IMR-90 (cell line): Measurements from ENCODE around the gene KIFC3. TPM values are rescaled to one million over a fixed set of nuclear protein-coding genes. Genes with fewer than 3 reads are reported as not detected.

ENCODE experiments used
- ATAC-seq: fragments of 200-7000 bp; cut with Tn5 transposase; 2 replicates; pipeline ENCODE4 v1.9.1; 2020; ENCODE audit warnings: low read depth, mild to moderate bottlenecking, moderate library complexity
- Bru-seq: library from RNA; stranded (reverse); fragments of 400-500 nt; gene quantifications from one replicate; lab custom pipeline; 2021; lab: Mats Ljungman, UMichigan
- BruChase-seq, 2 experiments: library from RNA; stranded (reverse); fragments of 400-500 nt; gene quantifications; one replicate each; lab custom pipeline; 2021; lab: Mats Ljungman, UMichigan
- BruUV-seq: library from RNA; stranded (reverse); fragments of 400-500 nt; replicated peaks from 2 replicates; lab custom pipeline; 2021; lab: Mats Ljungman, UMichigan
- CTCF ChIA-PET: fragments of 300-600 bp; formaldehyde crosslinking; extraction: SDS; loops from one replicate; lab custom pipeline; 2021; ENCODE audit warnings: antibody characterized with exemption; lab: Yijun Ruan, JAX
- POLR2A ChIA-PET: fragments of 300-600 bp; sonication (Branson Sonifier 250); formaldehyde crosslinking; loops from one replicate; lab custom pipeline; 2022; ENCODE audit warnings: antibody characterized with exemption; ENCODE audit not compliant: unreplicated experiment; lab: Charles Lee
- DNase-seq: peaks from one replicate; pipeline ENCODE4 v3.0.0; 2013
- H2AFZ ChIP-seq: replicated peaks from 2 replicates; pipeline ENCODE3; 2013; ENCODE audit warnings: low read length, mild to moderate bottlenecking; ENCODE audit not compliant: poor library complexity
- H2AK5ac ChIP-seq: 2 replicates; pipeline ENCODE4 v1.6.1; 2013; ENCODE audit warnings: low read depth, low read length, inconsistent platforms
- H2AK9ac ChIP-seq: replicated peaks from 2 replicates; pipeline ENCODE3; 2013; ENCODE audit warnings: mild to moderate bottlenecking, low read depth, low read length, moderate library complexity; ENCODE audit not compliant: poor library complexity
- H2BK120ac ChIP-seq: 2 replicates; pipeline ENCODE4 v1.6.1; 2013; ENCODE audit warnings: low read depth, low read length, inconsistent platforms
- H2BK15ac ChIP-seq: 3 replicates; pipeline ENCODE4 v1.6.1; 2013; ENCODE audit warnings: low read depth, low read length, inconsistent platforms
- H2BK20ac ChIP-seq: 2 replicates; pipeline ENCODE4 v1.6.1; 2013; ENCODE audit warnings: low read depth, mild to moderate bottlenecking, inconsistent platforms, low read length, moderate library complexity
- H2BK5ac ChIP-seq: 2 replicates; pipeline ENCODE4 v1.6.1; 2013; ENCODE audit warnings: mild to moderate bottlenecking, low read depth, low read length, inconsistent platforms; ENCODE audit not compliant: poor library complexity, severe bottlenecking
- H3K14ac ChIP-seq: replicated peaks from 2 replicates; pipeline ENCODE4 v1.6.1; 2013; ENCODE audit warnings: low read depth, low read length, inconsistent platforms
- H3K18ac ChIP-seq: 2 replicates; pipeline ENCODE4 v1.6.1; 2013; ENCODE audit warnings: low read depth, low read length, control low read depth
- H3K23ac ChIP-seq: 2 replicates; pipeline ENCODE4 v1.6.1; 2013; ENCODE audit warnings: low read depth, low read length, inconsistent platforms
- H3K27ac ChIP-seq: 2 replicates; pipeline ENCODE4 v1.5.1; 2013; ENCODE audit warnings: mild to moderate bottlenecking, control low read depth, low read length; ENCODE audit not compliant: insufficient read depth
- H3K27me3 ChIP-seq: 2 replicates; pipeline ENCODE4 v1.6.1; 2013; ENCODE audit warnings: low read length; ENCODE audit not compliant: control insufficient read depth, insufficient read depth
- H3K36me3 ChIP-seq: 2 replicates; pipeline ENCODE4 v1.6.1; 2013; ENCODE audit warnings: low read length, mixed read lengths; ENCODE audit not compliant: control insufficient read depth, insufficient read depth
- H3K4ac ChIP-seq: 2 replicates; pipeline ENCODE4 v1.6.1; 2013; ENCODE audit warnings: low read depth, low read length, inconsistent platforms
- H3K4me1 ChIP-seq: 2 replicates; pipeline ENCODE4 v1.6.1; 2013; ENCODE audit warnings: low read length, mixed read lengths; ENCODE audit not compliant: control insufficient read depth, insufficient read depth
- H3K4me2 ChIP-seq: 2 replicates; pipeline ENCODE4 v1.6.1; 2013; ENCODE audit warnings: low read depth, mild to moderate bottlenecking, control low read depth, low read length, moderate library complexity
- H3K4me3 ChIP-seq: 2 replicates; pipeline ENCODE4 v1.5.1; 2013; ENCODE audit warnings: low read depth, mild to moderate bottlenecking, control low read depth, low read length, moderate library complexity; ENCODE audit not compliant: insufficient read depth
- H3K56ac ChIP-seq: 2 replicates; pipeline ENCODE4 v1.6.1; 2013; ENCODE audit warnings: low read length, inconsistent platforms; ENCODE audit not compliant: insufficient read depth; ENCODE audit errors: extremely low read depth
- H3K79me1 ChIP-seq, 2 experiments: 2 replicates each; pipeline ENCODE4 v1.6.1; 2013; ENCODE audit warnings: low read length in 2 of 2, inconsistent platforms in 1 of 2, low read depth in 1 of 2
- H3K9ac ChIP-seq: 2 replicates; pipeline ENCODE4 v1.6.1; 2013; ENCODE audit warnings: low read depth, low read length, control low read depth
- H3K9me1 ChIP-seq: 2 replicates; pipeline ENCODE4 v1.6.1; 2013; ENCODE audit warnings: low read length, inconsistent platforms; ENCODE audit not compliant: insufficient read depth
- H3K9me3 ChIP-seq: 2 replicates; pipeline ENCODE4 v1.6.1; 2013; ENCODE audit warnings: low read length; ENCODE audit not compliant: control insufficient read depth, insufficient read depth
- H4K20me1 ChIP-seq: 2 replicates; pipeline ENCODE4 v1.6.1; 2013; ENCODE audit warnings: low read length, inconsistent platforms; ENCODE audit not compliant: insufficient read depth
- H4K5ac ChIP-seq: 2 replicates; pipeline ENCODE4 v1.6.1; 2013; ENCODE audit warnings: mild to moderate bottlenecking, low read depth, low read length, control low read depth
- H4K8ac ChIP-seq, 2 experiments: 2 replicates each; pipeline ENCODE4 v1.6.1; 2013; ENCODE audit warnings: low read depth in 2 of 2, low read length in 2 of 2, control low read depth in 1 of 2, inconsistent platforms in 1 of 2
- H4K91ac ChIP-seq: 2 replicates; pipeline ENCODE4 v1.6.1; 2013; ENCODE audit warnings: low read depth, low read length, inconsistent platforms; ENCODE audit not compliant: insufficient read depth
- BHLHE40 ChIP-seq: fragments of 150-350 bp; IDR thresholded peaks from 2 replicates; pipeline ENCODE4 v1.6.1; 2016; ENCODE audit warnings: mild to moderate bottlenecking, low read depth, low read length
- ELK1 ChIP-seq: fragments of 150-350 bp; IDR thresholded peaks from 2 replicates; pipeline ENCODE4 v1.6.1; 2016; ENCODE audit warnings: low read depth, mild to moderate bottlenecking, low read length, moderate library complexity, borderline replicate concordance
- MAFK ChIP-seq: IDR thresholded peaks from 2 replicates; pipeline ENCODE4 v1.6.1; 2012; ENCODE audit warnings: low read depth, low read length, improper control_type of control experiment
- MXI1 ChIP-seq: IDR thresholded peaks from 2 replicates; pipeline ENCODE4 v1.6.1; 2012; ENCODE audit warnings: low read depth, mild to moderate bottlenecking, low read length, moderate library complexity, borderline replicate concordance
- POLR2A ChIP-seq: IDR thresholded peaks from 2 replicates; pipeline ENCODE4 v1.6.1; 2012; ENCODE audit warnings: mild to moderate bottlenecking, low read depth, low read length
- RAD21 ChIP-seq: IDR thresholded peaks from 2 replicates; pipeline ENCODE4 v1.6.1; 2012; ENCODE audit warnings: low read length, improper control_type of control experiment
- RCOR1 ChIP-seq: IDR thresholded peaks from 2 replicates; pipeline ENCODE4 v1.6.1; 2012; ENCODE audit warnings: mild to moderate bottlenecking, low read length, improper control_type of control experiment; ENCODE audit not compliant: insufficient replicate concordance
- WGBS, 2 experiments: methylation state at CpG; one replicate each; pipeline versions ENCODE4 v1.1.5 to v1.1.7; 2013; ENCODE audit warnings: missing lambda C conversion rate in 2 of 2; ENCODE audit not compliant: insufficient read length in 1 of 2; ENCODE audit errors: extremely low coverage in 2 of 2; 5-methylcytosine and 5-hydroxymethylcytosine counted together
- dilution Hi-C: fragments of 300-500 bp; cut with HindIII; formaldehyde crosslinking; loops from one replicate; pipeline ENCODE4 v1.14.3; 2018; ENCODE audit warnings: low sequenced_read_pairs; ENCODE audit not compliant: unreplicated experiment
- in situ Hi-C: fragments of 300-500 bp; cut with MboI; formaldehyde crosslinking; loops from 3 replicates; pipeline ENCODE4 v1.14.3; 2019; ENCODE audit warnings: low sequenced_read_pairs, inconsistent platforms, mixed read lengths
- intact Hi-C: fragments of 100-400 bp; cut with micrococcal nuclease; formaldehyde crosslinking; loops from 2 replicates; pipeline ENCODE4 v1.10.0; 2022
- long read RNA-seq: library from polyadenylated mRNA; unstranded; transcript quantifications from one replicate; pipeline ENCODE4 v2.0.0, GENCODE V29; 2021; ENCODE audit not compliant: unreplicated experiment
- polyA plus RNA-seq, 3 experiments: library from polyadenylated mRNA; depleted of rRNA; stranded (reverse); fragments of >200 nt; gene quantifications; 2 replicates each; pipeline ENCODE4 v1.2.3, GENCODE V29; 2012; ENCODE audit warnings: low replicate concordance in 1 of 3
- total RNA-seq: library from RNA; depleted of rRNA; stranded (reverse); fragments of >200 nt; gene quantifications from 2 replicates; pipeline ENCODE4 v1.2.3, GENCODE V29; 2012; rRNA removed
- TF ChIP-seq, protein P1 (sequence below): conservative IDR thresholded peaks from 2 replicates; pipeline ENCODE4 v1.5.1; 2012; ENCODE audit warnings: mild to moderate bottlenecking, low read depth, low read length, improper control_type of control experiment

The KIFC3 gene, protein sequence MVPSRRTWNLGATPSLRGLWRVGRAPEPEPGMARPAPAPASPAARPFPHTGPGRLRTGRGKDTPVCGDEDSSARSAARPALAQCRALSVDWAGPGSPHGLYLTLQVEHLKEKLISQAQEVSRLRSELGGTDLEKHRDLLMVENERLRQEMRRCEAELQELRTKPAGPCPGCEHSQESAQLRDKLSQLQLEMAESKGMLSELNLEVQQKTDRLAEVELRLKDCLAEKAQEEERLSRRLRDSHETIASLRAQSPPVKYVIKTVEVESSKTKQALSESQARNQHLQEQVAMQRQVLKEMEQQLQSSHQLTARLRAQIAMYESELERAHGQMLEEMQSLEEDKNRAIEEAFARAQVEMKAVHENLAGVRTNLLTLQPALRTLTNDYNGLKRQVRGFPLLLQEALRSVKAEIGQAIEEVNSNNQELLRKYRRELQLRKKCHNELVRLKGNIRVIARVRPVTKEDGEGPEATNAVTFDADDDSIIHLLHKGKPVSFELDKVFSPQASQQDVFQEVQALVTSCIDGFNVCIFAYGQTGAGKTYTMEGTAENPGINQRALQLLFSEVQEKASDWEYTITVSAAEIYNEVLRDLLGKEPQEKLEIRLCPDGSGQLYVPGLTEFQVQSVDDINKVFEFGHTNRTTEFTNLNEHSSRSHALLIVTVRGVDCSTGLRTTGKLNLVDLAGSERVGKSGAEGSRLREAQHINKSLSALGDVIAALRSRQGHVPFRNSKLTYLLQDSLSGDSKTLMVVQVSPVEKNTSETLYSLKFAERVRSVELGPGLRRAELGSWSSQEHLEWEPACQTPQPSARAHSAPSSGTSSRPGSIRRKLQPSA
- total RNA-seq, result 38.3 and 48.6 TPM in 2 replicates
- polyA plus RNA-seq (2012; rRNA removed), result 62.5 and 66.6 TPM in 2 replicates
- polyA plus RNA-seq (2012; cell fraction: cytosol; rRNA removed), result 43.3 and 62.3 TPM in 2 replicates
- polyA plus RNA-seq (2012; cell fraction: nucleus; rRNA removed; ENCODE audit: low replicate concordance), result 123 and 327 TPM in 2 replicates
- Bru-seq, nascent RNA, result percentile 74 among the genes with signal in this experiment
- BruChase-seq, experiment 1, labeled RNA remaining after a 6-hour chase, result percentile 69 among the genes with signal in this experiment
- BruChase-seq, experiment 2, labeled RNA remaining after a 2-hour chase, result percentile 67 among the genes with signal in this experiment
- long read RNA-seq, transcript KIFC3-203 (20 exons, 3,379 nt), result major isoform, 60 of 157 reads
- long read RNA-seq, partial matches to known transcripts, result 39 of 157 reads
- long read RNA-seq, other reads (novel, unspliced or antisense), result 56 of 157 reads

DNA sequence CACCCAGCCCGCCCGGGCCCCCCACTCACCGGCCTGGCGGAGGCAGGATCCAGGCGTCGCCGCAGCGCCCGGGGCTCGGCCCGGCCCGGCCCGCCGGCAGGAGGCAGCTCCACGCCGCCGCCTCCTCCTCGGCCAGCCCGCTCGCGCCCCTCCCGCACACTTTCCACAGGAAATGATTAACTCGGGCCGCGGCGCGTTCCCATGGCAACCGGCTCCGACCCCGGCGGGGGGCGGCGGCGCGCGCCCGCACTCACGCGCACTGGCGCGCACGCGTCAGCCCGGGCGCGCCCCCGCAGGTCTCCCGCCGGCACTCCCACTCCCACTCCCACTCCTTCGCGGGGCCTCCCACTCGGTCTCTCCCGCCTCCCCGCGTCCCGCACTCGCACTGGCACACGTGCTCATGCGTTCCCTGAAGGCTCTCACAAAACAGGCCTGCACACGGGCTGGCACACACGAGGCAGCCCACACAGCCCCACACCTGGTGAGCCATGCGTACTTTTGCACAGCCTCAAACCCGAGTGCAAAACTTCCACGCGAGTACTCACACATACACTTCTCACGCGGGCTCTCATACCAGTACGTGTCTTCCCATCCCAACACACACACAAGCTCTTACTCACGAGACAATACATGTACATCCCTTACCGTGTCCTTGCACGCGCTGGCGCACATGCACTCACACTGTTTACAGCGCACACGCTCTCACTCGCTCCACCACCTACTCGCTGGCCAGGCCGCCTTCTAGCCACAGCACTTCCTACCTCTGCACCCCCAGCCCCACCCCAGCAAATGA is at the start of gene KIFC3:
TSS of gene KIFC3 (minus strand) at position 151 of the 793 bp plus-strand sequence. CDS start 4,248 bp downstream, outside the sequence.
- Histone ChIP-seq H2BK15ac (peak within 1 kb of the TSS; percentile 83; the same call in 2 of the 3 replicates), H2BK20ac (peak within 1 kb of the TSS; percentile 54), H3K9me1 (peaks cover 35% of the 10 kb centered on the region), H3K9ac (peak within 1 kb of the TSS; percentile 96), H3K56ac (peak within 1 kb of the TSS; percentile 96), H2BK120ac (peak within 1 kb of the TSS; percentile 90), H2BK5ac (peak within 1 kb of the TSS; percentile 92), H3K27me3 (no peaks in the 10 kb centered on the region), H4K5ac (peak within 1 kb of the TSS; percentile 68), H3K9me3 (no peaks in the 10 kb centered on the region), H3K36me3 (peaks cover 8% of the 10 kb centered on the region), H2AFZ (peak within 1 kb of the TSS; percentile 93), H4K91ac (peak within 1 kb of the TSS; percentile 96), H3K18ac (peak within 1 kb of the TSS; percentile 79), H4K20me1 (peaks cover 25% of the 10 kb centered on the region), H3K4me3 (peak within 1 kb of the TSS; percentile 84), H3K4me2 (peak within 1 kb of the TSS; percentile 88), H2AK5ac (peak within 1 kb of the TSS; percentile 97), H3K27ac (peak within 1 kb of the TSS; percentile 93), H3K79me1 (peaks cover 7 to 47% of the 10 kb centered on the region in 2 experiments), H4K8ac (peak within 1 kb of the TSS; percentile 85 to 89), H3K23ac (peak within 1 kb of the TSS; percentile 85), H3K4me1 (peaks cover 33% of the 10 kb centered on the region), H3K14ac (peak within 1 kb of the TSS; percentile 94), H2AK9ac (peak within 1 kb of the TSS; percentile 98), H3K4ac (peak within 1 kb of the TSS; percentile 94)
- intact Hi-C loops, result loop anchor here (5.0 kb wide), 1 partner anchor 90 kb away; no protein-coding TSS in a partner anchor
- DNase-seq (peak; percentile 72), ATAC-seq (peak; percentile 75)
- 7% methylated on average over 61 of the region's 78 CpGs; no CpG with 5 or more reads in 1 of the 2 experiments for WGBS, 2 experiments
- ChIA-PET CTCF (interaction anchor here (0.6 kb wide), 1 partner anchor 204 kb away, joined by 3 read pairs; no protein-coding TSS in a partner anchor), POLR2A (no interaction called here)
- dilution Hi-C loops, result no loop called here
- in situ Hi-C loops, result no loop called here
- BruUV-seq, result no TSS peak
- TF ChIP-seq MAFK (no peak), RCOR1 (no peak), POLR2A (peak; percentile 68), RAD21 (peak; percentile 32; the same call in 1 of the 2 replicates), MXI1 (peak; percentile 80; the same call in 1 of the 2 replicates), ELK1 (no peak), BHLHE40 (peak; percentile 64)
- TF ChIP-seq, protein P1, sequence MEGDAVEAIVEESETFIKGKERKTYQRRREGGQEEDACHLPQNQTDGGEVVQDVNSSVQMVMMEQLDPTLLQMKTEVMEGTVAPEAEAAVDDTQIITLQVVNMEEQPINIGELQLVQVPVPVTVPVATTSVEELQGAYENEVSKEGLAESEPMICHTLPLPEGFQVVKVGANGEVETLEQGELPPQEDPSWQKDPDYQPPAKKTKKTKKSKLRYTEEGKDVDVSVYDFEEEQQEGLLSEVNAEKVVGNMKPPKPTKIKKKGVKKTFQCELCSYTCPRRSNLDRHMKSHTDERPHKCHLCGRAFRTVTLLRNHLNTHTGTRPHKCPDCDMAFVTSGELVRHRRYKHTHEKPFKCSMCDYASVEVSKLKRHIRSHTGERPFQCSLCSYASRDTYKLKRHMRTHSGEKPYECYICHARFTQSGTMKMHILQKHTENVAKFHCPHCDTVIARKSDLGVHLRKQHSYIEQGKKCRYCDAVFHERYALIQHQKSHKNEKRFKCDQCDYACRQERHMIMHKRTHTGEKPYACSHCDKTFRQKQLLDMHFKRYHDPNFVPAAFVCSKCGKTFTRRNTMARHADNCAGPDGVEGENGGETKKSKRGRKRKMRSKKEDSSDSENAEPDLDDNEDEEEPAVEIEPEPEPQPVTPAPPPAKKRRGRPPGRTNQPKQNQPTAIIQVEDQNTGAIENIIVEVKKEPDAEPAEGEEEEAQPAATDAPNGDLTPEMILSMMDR, result peak; percentile 41
